Keratinocyte (primary cell): ENCODE measurements around the gene SLX4IP.

Experiments
- CTCF ChIP-seq, 3 experiments: IDR thresholded peaks in 1 of 3; conservative IDR thresholded peaks in 1 of 3; optimal IDR thresholded peaks in 1 of 3; 2 replicates in 2 of 3; 3 replicates in 1 of 3; pipeline versions ENCODE3 to v1.5.1; 2011; ENCODE audit warnings: low read length in 3 of 3, mild to moderate bottlenecking in 3 of 3, moderate library complexity in 2 of 3, control low read depth in 1 of 3, inconsistent platforms in 1 of 3; ENCODE audit not compliant: insufficient read depth in 2 of 3; ENCODE audit errors: extremely low read depth in 1 of 3
- EZH2 ChIP-seq: IDR thresholded peaks from one replicate; pipeline ENCODE4 v1.6.1; 2012; ENCODE audit warnings: inconsistent platforms, mild to moderate bottlenecking, low read length, moderate library complexity

GRCh38 chr20:10572853-10573252 lies 137.7 kb downstream of the SLX4IP start:
- TF ChIP-seq CTCF (optimal IDR thresholded peaks at IDR 0.05 in 1 of 3, IDR thresholded peaks at IDR 0.05 in 1 of 3, conservative IDR thresholded peaks at IDR 0.05 in 1 of 3; ENCODE audit: extremely low read depth in 1 of 3, insufficient read depth in 2 of 3, low read length in 3 of 3) (no peak), EZH2 (no peak)
